Measurements from ENCODE around the gene FRMPD1. TPM values are rescaled to one million over a fixed set of nuclear protein-coding genes. Genes with fewer than 3 reads are reported as not detected.

Gene FRMPD1
- total RNA-seq, 1 donor from 2014 or later = 0.07 TPM

DNA sequence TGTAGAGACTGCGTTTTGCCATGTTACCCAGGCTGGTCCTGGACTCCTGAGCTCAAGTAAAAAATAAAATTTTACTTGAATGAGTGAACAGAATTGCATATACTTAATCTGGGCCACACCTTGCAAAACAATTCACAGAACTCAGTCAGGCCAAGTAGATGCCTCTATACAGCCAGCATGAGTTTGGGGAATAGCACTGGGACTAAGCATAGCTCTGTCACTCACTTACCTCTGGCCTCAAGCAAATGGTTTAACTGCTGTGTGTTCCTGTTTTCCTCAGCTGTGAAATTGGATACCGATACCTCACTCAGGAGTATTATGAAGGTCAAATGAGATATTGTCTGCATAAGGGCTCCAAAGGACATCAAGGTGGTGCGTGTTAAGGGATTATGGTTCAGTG, 10.9 kb upstream of the FRMPD1 start:
- Histone ChIP-seq H3K9me3 (ENCODE audit: insufficient read depth, low read depth, low read length) (no peaks in the 10 kb centered on the region), H3K36me3 (ENCODE audit: insufficient read depth, low read length) (no peaks in the 10 kb centered on the region), H3K4me2 (ENCODE audit: low read length) (no peak overlapping the region), H3K27ac (ENCODE audit: low read depth, low read length) (no peak overlapping the region), H4K20me1 (ENCODE audit: insufficient read depth, low read length) (no peaks in the 10 kb centered on the region), H3K79me2 (ENCODE audit: insufficient read depth, low read length) (no peaks in the 10 kb centered on the region), H3K4me3 (ENCODE audit: insufficient read depth, low read depth, low read length) (no peak overlapping the region), H3K4me1 (ENCODE audit: insufficient read depth, low read length) (no peaks in the 10 kb centered on the region), H3K9ac (ENCODE audit: low read length) (no peak overlapping the region), H3K27me3 (ENCODE audit: insufficient read depth, low read length) (peaks cover 28% of the 10 kb centered on the region), H2AFZ (ENCODE audit: low read depth, low read length) (no peak overlapping the region)
- no peaks in the 10 kb centered on the region for H3K9me3 Mint-ChIP-seq (ENCODE audit: unreplicated experiment)
- no peak overlapping the region for H3K4me3 Mint-ChIP-seq (ENCODE audit: unreplicated experiment)
- FAIRE-seq = no peak
- no peak overlapping the region for H3K27ac Mint-ChIP-seq (ENCODE audit: unreplicated experiment)
- H3K4me1 Mint-ChIP-seq (ENCODE audit: low read depth, unreplicated experiment) = no peaks in the 10 kb centered on the region
- H3K27me3 Mint-ChIP-seq (ENCODE audit: low read depth, unreplicated experiment) = peaks cover 16% of the 10 kb centered on the region
- no peak for TF ChIP-seq EZH2 (IDR thresholded peaks at IDR 0.05; ENCODE audit: insufficient read depth, low read length)
- TF ChIP-seq, protein P1, sequence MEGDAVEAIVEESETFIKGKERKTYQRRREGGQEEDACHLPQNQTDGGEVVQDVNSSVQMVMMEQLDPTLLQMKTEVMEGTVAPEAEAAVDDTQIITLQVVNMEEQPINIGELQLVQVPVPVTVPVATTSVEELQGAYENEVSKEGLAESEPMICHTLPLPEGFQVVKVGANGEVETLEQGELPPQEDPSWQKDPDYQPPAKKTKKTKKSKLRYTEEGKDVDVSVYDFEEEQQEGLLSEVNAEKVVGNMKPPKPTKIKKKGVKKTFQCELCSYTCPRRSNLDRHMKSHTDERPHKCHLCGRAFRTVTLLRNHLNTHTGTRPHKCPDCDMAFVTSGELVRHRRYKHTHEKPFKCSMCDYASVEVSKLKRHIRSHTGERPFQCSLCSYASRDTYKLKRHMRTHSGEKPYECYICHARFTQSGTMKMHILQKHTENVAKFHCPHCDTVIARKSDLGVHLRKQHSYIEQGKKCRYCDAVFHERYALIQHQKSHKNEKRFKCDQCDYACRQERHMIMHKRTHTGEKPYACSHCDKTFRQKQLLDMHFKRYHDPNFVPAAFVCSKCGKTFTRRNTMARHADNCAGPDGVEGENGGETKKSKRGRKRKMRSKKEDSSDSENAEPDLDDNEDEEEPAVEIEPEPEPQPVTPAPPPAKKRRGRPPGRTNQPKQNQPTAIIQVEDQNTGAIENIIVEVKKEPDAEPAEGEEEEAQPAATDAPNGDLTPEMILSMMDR (IDR thresholded peaks at IDR 0.05; ENCODE audit: insufficient read depth, low read depth, low read length) = no peak
- DNase-seq (ENCODE audit: low read depth) = no peak
- no peaks in the 10 kb centered on the region for H3K36me3 Mint-ChIP-seq (ENCODE audit: low read depth, unreplicated experiment)

DNA sequence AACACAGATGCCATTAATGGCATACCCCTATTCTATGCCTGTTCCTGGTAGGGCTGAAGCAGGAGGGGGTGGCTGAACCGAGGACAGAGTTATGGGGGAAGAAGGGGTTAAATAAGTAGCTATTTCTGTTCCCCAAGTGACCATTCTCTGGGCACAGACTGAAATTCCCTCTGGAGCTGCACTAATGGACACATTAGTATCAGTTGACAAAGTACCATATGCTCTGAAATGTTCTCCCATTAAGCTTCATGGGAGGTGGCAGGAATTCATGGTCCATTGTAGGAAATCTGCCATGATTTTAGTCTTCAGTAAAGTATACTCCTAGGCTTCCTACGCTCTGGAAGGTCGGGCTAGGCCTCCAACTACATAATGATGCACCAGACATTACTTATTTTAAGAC, 10.5 kb upstream of the FRMPD1 start:
- Histone ChIP-seq H2AFZ (ENCODE audit: low read depth, low read length) (no peak overlapping the region), H3K4me1 (ENCODE audit: insufficient read depth, low read length) (no peaks in the 10 kb centered on the region), H3K4me3 (ENCODE audit: insufficient read depth, low read depth, low read length) (no peak overlapping the region), H3K36me3 (ENCODE audit: insufficient read depth, low read length) (no peaks in the 10 kb centered on the region), H3K27ac (ENCODE audit: low read depth, low read length) (no peak overlapping the region), H3K4me2 (ENCODE audit: low read length) (no peak overlapping the region), H3K27me3 (ENCODE audit: insufficient read depth, low read length) (peaks cover 28% of the 10 kb centered on the region), H3K79me2 (ENCODE audit: insufficient read depth, low read length) (no peaks in the 10 kb centered on the region), H4K20me1 (ENCODE audit: insufficient read depth, low read length) (no peaks in the 10 kb centered on the region), H3K9ac (ENCODE audit: low read length) (no peak overlapping the region), H3K9me3 (ENCODE audit: insufficient read depth, low read depth, low read length) (no peaks in the 10 kb centered on the region)
- DNase-seq (ENCODE audit: low read depth) = no peak
- no peaks in the 10 kb centered on the region for H3K36me3 Mint-ChIP-seq (ENCODE audit: low read depth, unreplicated experiment)
- no peak for FAIRE-seq
- H3K4me1 Mint-ChIP-seq (ENCODE audit: low read depth, unreplicated experiment) = no peaks in the 10 kb centered on the region
- H3K27ac Mint-ChIP-seq (ENCODE audit: unreplicated experiment) = no peak overlapping the region
- peaks cover 17% of the 10 kb centered on the region for H3K27me3 Mint-ChIP-seq (ENCODE audit: low read depth, unreplicated experiment)
- H3K9me3 Mint-ChIP-seq (ENCODE audit: unreplicated experiment) = no peaks in the 10 kb centered on the region
- no peak overlapping the region for H3K4me3 Mint-ChIP-seq (ENCODE audit: unreplicated experiment)
- TF ChIP-seq, protein P1 (IDR thresholded peaks at IDR 0.05; ENCODE audit: insufficient read depth, low read depth, low read length) = no peak
- TF ChIP-seq EZH2 (IDR thresholded peaks at IDR 0.05; ENCODE audit: insufficient read depth, low read length) = no peak

DNA sequence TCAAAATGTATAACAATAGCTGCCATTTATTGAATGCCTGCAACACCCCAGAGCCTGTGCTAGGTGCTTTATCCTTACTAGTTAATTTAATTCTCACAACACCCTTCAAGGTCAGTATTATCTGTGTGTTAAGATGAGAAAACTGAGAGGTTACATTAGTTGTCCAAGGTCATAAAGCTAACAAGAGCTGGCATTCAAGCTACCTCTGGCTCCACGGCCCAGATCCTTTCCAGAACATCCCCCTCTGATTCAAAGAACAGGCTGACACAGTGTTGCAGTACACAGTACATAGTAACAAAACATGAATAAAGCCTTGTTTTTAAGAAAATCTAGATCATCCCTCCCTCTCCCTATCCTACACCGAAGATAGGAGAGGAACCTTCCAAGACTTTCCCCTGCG, 9.4 kb upstream of the FRMPD1 start:
- Histone ChIP-seq H3K36me3 (ENCODE audit: insufficient read depth, low read length) (no peaks in the 10 kb centered on the region), H3K9me3 (ENCODE audit: insufficient read depth, low read depth, low read length) (no peaks in the 10 kb centered on the region), H3K27ac (ENCODE audit: low read depth, low read length) (no peak overlapping the region), H3K4me3 (ENCODE audit: insufficient read depth, low read depth, low read length) (no peak overlapping the region), H2AFZ (ENCODE audit: low read depth, low read length) (no peak overlapping the region), H3K9ac (ENCODE audit: low read length) (no peak overlapping the region), H3K27me3 (ENCODE audit: insufficient read depth, low read length) (peaks cover 39% of the 10 kb centered on the region), H3K79me2 (ENCODE audit: insufficient read depth, low read length) (no peaks in the 10 kb centered on the region), H4K20me1 (ENCODE audit: insufficient read depth, low read length) (no peaks in the 10 kb centered on the region), H3K4me1 (ENCODE audit: insufficient read depth, low read length) (no peaks in the 10 kb centered on the region), H3K4me2 (ENCODE audit: low read length) (no peak overlapping the region)
- FAIRE-seq (no peak), DNase-seq (ENCODE audit: low read depth) (no peak)
- TF ChIP-seq, protein P1 (IDR thresholded peaks at IDR 0.05; ENCODE audit: insufficient read depth, low read depth, low read length) = no peak
- TF ChIP-seq EZH2 (IDR thresholded peaks at IDR 0.05; ENCODE audit: insufficient read depth, low read length) = no peak
- H3K4me1 Mint-ChIP-seq (ENCODE audit: low read depth, unreplicated experiment) = no peaks in the 10 kb centered on the region
- peaks cover 1% of the 10 kb centered on the region for H3K36me3 Mint-ChIP-seq (ENCODE audit: low read depth, unreplicated experiment)
- no peak overlapping the region for H3K27ac Mint-ChIP-seq (ENCODE audit: unreplicated experiment)
- peaks cover 21% of the 10 kb centered on the region for H3K27me3 Mint-ChIP-seq (ENCODE audit: low read depth, unreplicated experiment)
- no peaks in the 10 kb centered on the region for H3K9me3 Mint-ChIP-seq (ENCODE audit: unreplicated experiment)
- H3K4me3 Mint-ChIP-seq (ENCODE audit: unreplicated experiment) = no peak overlapping the region
